NCI-H446 treated with DMSO at 0.1 percent for 48 hours (cell line): ENCODE data around the gene ADISSP.
"Not testable (repeated sequence)": the region's sequence is repeated elsewhere in the genome, so short reads cannot be mapped to it uniquely, and the experiment has no call there.

ENCODE experiments used
- DNase-seq: peaks from one replicate; lab custom pipeline; 2025; lab: John Stamatoyannopoulos, UW

The ADISSP gene

GRCh38 chr20:3797592-3798372 lies 30.2 kb upstream of the ADISSP start:
- DNase-seq = no peak

GRCh38 chr20:3797226-3797545 lies 29.6 kb upstream of the ADISSP start:
- no peak for DNase-seq

- no peak for DNase-seq
Measured at GRCh38 chr20:3796477-3797225, 29.1 kb upstream of the ADISSP start.

GRCh38 chr20:3795511-3796468 lies 28.2 kb upstream of the ADISSP start, which contains the start of gene CDC25B:
TSS of gene CDC25B (plus strand) at chr20:3796310. CDS start at chr20:3796532, 222 bp downstream.
- peak; percentile 87 for DNase-seq

- no peak for DNase-seq
Measured at GRCh38 chr20:3794701-3795420, 27.3 kb upstream of the ADISSP start.

- DNase-seq = not testable (repeated sequence)
Measured at GRCh38 chr20:3794168-3794567, 26.6 kb upstream of the ADISSP start.

- DNase-seq = not testable (repeated sequence)
Measured at GRCh38 chr20:3789201-3789600, 21.6 kb upstream of the ADISSP start.

- no peak for DNase-seq
Measured at GRCh38 chr20:3788685-3789155, 21.2 kb upstream of the ADISSP start.

GRCh38 chr20:3787324-3788014 lies 19.9 kb upstream of the ADISSP start:
- DNase-seq = no peak

GRCh38 chr20:3786665-3787323 lies 19.2 kb upstream of the ADISSP start, which contains the start of gene CENPB:
TSS of gene CENPB (minus strand) at chr20:3786740. CDS start at chr20:3786483, 257 bp downstream.
- DNase-seq = peak; percentile 67

- no peak for DNase-seq
Measured at GRCh38 chr20:3786126-3786484, 18.6 kb upstream of the ADISSP start.

- no peak for DNase-seq
Measured at GRCh38 chr20:3785240-3786125, 17.9 kb upstream of the ADISSP start.

GRCh38 chr20:3784863-3785239 lies 17.3 kb upstream of the ADISSP start:
- DNase-seq = no peak

GRCh38 chr20:3784216-3784853 lies 16.8 kb upstream of the ADISSP start:
- DNase-seq = no peak

GRCh38 chr20:3783511-3784195 lies 16.1 kb upstream of the ADISSP start:
- DNase-seq = no peak

GRCh38 chr20:3783068-3783489 lies 15.5 kb upstream of the ADISSP start:
- no peak for DNase-seq

GRCh38 chr20:3782597-3782996 lies 15.0 kb upstream of the ADISSP start:
- no peak for DNase-seq
